Measurements from ENCODE around the gene OCA2.

Gene OCA2

DNA sequence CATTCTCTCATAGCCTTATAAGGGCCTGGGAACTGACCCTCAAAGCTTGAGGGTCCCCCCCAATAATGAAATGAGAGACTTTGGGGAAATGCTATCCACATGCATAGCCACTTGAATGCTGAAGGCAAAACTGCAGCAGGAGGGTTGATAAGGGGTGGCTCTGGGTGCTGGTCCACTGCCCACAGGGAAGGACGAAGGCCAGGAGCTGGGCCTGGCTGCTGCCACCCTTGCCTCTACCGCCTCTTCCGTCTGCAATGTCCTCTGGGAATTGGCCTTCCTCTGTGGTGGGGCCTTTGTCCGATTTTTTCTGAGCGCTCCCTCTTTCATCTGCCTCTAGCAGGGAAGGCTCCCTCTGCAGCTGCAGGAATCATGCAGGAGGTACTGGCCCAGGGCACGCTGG is 41.0 kb downstream of the OCA2 start:
- DNase-seq (ENCODE audit: low read depth in 2 of 2) = no peak
- TF ChIP-seq, protein P1, sequence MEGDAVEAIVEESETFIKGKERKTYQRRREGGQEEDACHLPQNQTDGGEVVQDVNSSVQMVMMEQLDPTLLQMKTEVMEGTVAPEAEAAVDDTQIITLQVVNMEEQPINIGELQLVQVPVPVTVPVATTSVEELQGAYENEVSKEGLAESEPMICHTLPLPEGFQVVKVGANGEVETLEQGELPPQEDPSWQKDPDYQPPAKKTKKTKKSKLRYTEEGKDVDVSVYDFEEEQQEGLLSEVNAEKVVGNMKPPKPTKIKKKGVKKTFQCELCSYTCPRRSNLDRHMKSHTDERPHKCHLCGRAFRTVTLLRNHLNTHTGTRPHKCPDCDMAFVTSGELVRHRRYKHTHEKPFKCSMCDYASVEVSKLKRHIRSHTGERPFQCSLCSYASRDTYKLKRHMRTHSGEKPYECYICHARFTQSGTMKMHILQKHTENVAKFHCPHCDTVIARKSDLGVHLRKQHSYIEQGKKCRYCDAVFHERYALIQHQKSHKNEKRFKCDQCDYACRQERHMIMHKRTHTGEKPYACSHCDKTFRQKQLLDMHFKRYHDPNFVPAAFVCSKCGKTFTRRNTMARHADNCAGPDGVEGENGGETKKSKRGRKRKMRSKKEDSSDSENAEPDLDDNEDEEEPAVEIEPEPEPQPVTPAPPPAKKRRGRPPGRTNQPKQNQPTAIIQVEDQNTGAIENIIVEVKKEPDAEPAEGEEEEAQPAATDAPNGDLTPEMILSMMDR (IDR thresholded peaks at IDR 0.05; ENCODE audit: low read depth, low read length) = no peak
- no peak overlapping the region for H3K4me3 ChIP-seq (replicated peaks in 1 of 2; ENCODE audit: low read depth in 2 of 2, low read length in 2 of 2)

DNA sequence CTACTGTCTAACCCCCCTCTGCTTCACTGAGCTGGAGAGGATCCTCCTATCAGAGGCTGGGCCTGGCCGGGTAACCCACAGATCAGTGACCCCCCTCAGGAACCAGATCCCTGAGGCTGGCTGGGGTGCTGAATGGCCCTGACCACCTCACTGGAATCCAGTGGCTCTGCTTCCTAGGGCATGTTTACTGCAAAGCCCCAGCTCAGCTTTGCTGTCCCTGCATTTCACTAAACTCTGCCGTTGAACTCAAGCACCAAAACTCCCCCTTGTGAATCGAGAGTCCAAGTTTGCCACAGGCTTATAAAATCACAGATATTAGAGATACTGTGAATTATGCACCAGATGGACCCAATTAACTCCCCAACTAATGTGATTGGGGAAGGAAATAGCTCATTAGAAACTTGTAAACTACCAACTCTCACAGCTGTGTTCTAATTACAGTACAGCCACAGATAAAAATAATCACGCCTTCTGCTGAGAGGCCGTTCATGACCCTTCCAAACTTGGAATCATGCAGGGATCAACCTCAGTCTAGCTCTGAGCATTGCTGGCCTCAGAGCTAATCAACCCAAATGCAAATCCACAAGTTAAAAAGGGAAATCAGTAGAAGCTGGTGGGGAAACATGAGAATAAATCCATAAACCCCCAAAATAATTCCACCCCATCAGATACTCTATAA is 47.0 kb downstream of the OCA2 start:
- no peak for DNase-seq (ENCODE audit: low read depth in 2 of 2)
- TF ChIP-seq, protein P1 (IDR thresholded peaks at IDR 0.05; ENCODE audit: low read depth, low read length) = no peak
- no peak overlapping the region for H3K4me3 ChIP-seq (replicated peaks in 1 of 2; ENCODE audit: low read depth in 2 of 2, low read length in 2 of 2)

DNA sequence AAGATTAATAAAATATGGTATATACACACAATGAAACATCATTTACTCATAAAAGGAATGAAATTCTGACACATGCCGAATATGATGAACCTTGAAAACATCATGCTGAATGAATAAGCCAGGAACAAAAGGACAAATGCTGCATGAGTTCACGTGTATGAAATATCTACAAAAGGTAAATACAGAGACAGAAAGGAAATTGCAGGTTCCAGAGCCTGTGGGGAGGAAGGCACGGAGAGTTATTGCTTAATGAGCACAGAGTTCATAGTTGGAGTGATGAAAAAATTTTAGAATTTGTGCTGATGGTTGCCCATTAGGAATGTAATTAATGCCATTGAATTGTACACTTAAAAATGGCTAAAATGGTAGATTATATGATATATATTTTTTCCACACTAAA is 49.5 kb downstream of the OCA2 start:
- TF ChIP-seq, protein P1 (IDR thresholded peaks at IDR 0.05; ENCODE audit: low read depth, low read length) = no peak
- no peak overlapping the region for H3K4me3 ChIP-seq (replicated peaks in 1 of 2; ENCODE audit: low read depth in 2 of 2, low read length in 2 of 2)

DNA sequence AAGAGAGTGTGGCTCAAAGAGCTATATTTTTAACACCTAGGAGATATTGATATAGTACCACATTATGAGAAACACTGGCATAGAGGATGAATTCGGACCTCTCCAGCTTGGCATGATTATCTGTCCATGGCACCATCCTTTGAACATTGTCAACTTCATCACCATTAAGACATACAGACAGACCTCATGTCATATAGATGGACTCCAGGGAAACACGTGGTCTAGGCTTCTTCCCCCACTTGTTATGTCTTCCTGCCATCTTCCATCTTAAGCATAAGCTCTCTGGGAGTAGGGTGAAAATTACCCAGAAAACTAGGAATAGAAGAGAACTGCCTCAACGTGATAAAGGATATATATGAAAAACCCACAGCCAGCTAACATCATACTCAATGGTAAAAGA is 51.8 kb downstream of the OCA2 start:
- TF ChIP-seq, protein P1 (IDR thresholded peaks at IDR 0.05; ENCODE audit: low read depth, low read length) = no peak
- H3K4me3 ChIP-seq (replicated peaks in 1 of 2; ENCODE audit: low read depth in 2 of 2, low read length in 2 of 2) = no peak overlapping the region
- no peak for DNase-seq (ENCODE audit: low read depth in 2 of 2)

More for the DNA sequence above, 49.5 kb downstream of the OCA2 start:
- DNase-seq (ENCODE audit: low read depth in 2 of 2) = no peak

DNA sequence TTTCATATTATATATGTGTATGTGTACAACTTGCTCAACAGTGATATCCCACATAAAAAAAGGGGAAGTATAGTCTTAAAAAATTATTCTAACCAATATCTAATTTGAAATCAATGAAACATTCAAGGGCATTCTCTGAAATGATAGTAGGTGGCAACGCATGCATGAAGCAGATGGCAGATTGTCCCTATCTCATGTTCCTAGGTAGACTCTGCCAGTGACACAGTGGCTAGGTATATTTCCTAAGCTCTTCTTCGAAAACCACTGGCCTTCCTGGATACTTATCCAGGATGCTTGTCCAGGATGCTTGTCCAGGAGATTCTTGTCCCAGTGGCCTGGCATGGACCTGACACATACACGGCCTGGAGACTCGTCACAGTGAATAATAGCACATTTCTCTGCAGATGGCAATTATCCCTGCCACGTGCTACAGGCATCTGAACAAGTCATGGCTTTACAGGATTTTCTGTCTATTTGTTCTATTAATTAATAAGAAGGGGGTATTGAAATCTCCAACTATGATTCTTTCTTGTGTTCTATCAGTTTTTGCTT is 54.9 kb downstream of the OCA2 start:
- no peak overlapping the region for H3K4me3 ChIP-seq (replicated peaks in 1 of 2; ENCODE audit: low read depth in 2 of 2, low read length in 2 of 2)
- DNase-seq (ENCODE audit: low read depth in 2 of 2) = no peak
- TF ChIP-seq, protein P1 (IDR thresholded peaks at IDR 0.05; ENCODE audit: low read depth, low read length) = no peak

DNA sequence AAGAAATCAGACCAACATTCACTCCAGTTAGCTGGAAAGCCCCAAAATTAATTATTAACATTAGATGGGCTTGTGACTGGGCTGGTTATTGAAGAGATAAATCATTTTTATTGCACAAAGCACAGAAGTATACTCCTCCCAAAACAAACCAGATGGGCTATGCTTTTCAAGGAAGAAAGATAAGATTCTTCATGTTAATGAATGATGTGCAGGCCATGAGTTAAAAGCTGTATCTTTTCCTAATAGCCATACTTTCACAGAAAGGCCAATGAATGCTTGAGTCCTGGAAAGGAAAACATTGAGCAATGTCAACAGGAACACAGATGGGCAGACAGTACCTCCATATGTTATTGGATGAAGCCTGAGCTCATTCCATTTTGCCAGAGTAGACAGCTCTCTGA is 55.4 kb downstream of the OCA2 start:
- TF ChIP-seq, protein P1 (IDR thresholded peaks at IDR 0.05; ENCODE audit: low read depth, low read length) = no peak
- H3K4me3 ChIP-seq (replicated peaks in 1 of 2; ENCODE audit: low read depth in 2 of 2, low read length in 2 of 2) = no peak overlapping the region
- no peak for DNase-seq (ENCODE audit: low read depth in 2 of 2)

Data from cardiac fibroblast (primary cell).